K562 (cell line): ENCODE data around the gene GPRIN1. TPM values are rescaled to one million over a fixed set of nuclear protein-coding genes. Genes with fewer than 3 reads are reported as not detected.

ENCODE experiments used
- ATAC-seq: fragments of 200-7000 bp; cut with Tn5 transposase; 3 replicates; pipeline ENCODE4 v1.9.1; 2020; ENCODE audit warnings: moderate library complexity
- BruUV-seq: library from RNA; stranded (reverse); fragments of 400-500 nt; replicated peaks from 2 replicates; lab custom pipeline; 2021; lab: Mats Ljungman, UMichigan
- CTCF ChIA-PET: fragments of 300-600 bp; formaldehyde crosslinking; extraction: SDS; loops from one replicate; lab custom pipeline; 2021; ENCODE audit warnings: low intra/inter-chr PET ratio; lab: Yijun Ruan, JAX
- POLR2A ChIA-PET: fragments of 300-600, 350-650 bp; sonication (Branson Sonifier 250); formaldehyde crosslinking; extraction: SDS; loops from one replicate; lab custom pipeline; 2021; ENCODE audit warnings: antibody characterized with exemption, inconsistent platforms; lab: Yijun Ruan, JAX
- DNase-seq, 4 experiments: peaks; one replicate each; pipeline versions ENCODE4 v3.0.0 to v3.0.0-alpha.2; 2011 to 2018; ENCODE audit warnings: low spot score in 3 of 4, mixed read lengths in 3 of 4; ENCODE audit errors: extremely low read depth in 1 of 4
- FAIRE-seq: peaks from 2 replicates; lab custom pipeline; 2011; peaks lifted over from hg19 to GRCh38; lab: Jason Lieb, UNC
- H2AFZ ChIP-seq: 2 replicates; pipeline ENCODE4 v1.6.0; 2011; ENCODE audit warnings: low read depth, low read length, control low read depth, inconsistent platforms
- H3K27ac ChIP-seq: fragments of 200-600 bp; 3 replicates; pipeline ENCODE4 v1.8.0; 2011; ENCODE audit warnings: low read depth, mild to moderate bottlenecking, control low read depth, inconsistent platforms, low read length, moderate library complexity, mixed read lengths; ENCODE audit errors: extremely low read depth
- H3K27me3 ChIP-seq, 2 experiments: fragments of 300-600 bp in 1 of 2; 2 replicates in 1 of 2; 3 replicates in 1 of 2; pipeline versions ENCODE4 v1.6.0 to v1.8.0; 2011; ENCODE audit warnings: inconsistent platforms in 2 of 2, low read length in 2 of 2, mild to moderate bottlenecking in 1 of 2, mixed read lengths in 1 of 2, moderate library complexity in 1 of 2; ENCODE audit not compliant: control insufficient read depth in 2 of 2, insufficient read depth in 2 of 2
- H3K36me3 ChIP-seq: fragments of 300-600 bp; 3 replicates; pipeline ENCODE4 v1.8.0; 2011; ENCODE audit warnings: mild to moderate bottlenecking, low read length, inconsistent platforms; ENCODE audit not compliant: control insufficient read depth, insufficient read depth
- H3K4me1 ChIP-seq, 2 experiments: fragments of 200-600 bp in 1 of 2; replicated peaks in 1 of 2; 2 replicates in 1 of 2; 3 replicates in 1 of 2; pipeline versions ENCODE4 v1.5.1 to v1.8.0; 2011; ENCODE audit warnings: inconsistent platforms in 2 of 2, low read length in 2 of 2, mild to moderate bottlenecking in 1 of 2, mixed read lengths in 1 of 2, moderate library complexity in 1 of 2; ENCODE audit not compliant: control insufficient read depth in 2 of 2, insufficient read depth in 2 of 2
- H3K4me2 ChIP-seq: 2 replicates; pipeline ENCODE4 v1.6.1; 2011; ENCODE audit warnings: low read length, control low read depth, inconsistent platforms, mixed read lengths; ENCODE audit not compliant: insufficient read depth
- H3K4me3 ChIP-seq: fragments of 200-600 bp; sonication (generic), shearing (Covaris generic); 2 replicates; pipeline ENCODE4 v1.5.1; 2016; ENCODE audit warnings: control low read depth, inconsistent platforms
- H3K79me2 ChIP-seq: fragments of 200-600 bp; 3 replicates; pipeline ENCODE4 v1.8.0; 2011; ENCODE audit warnings: low read length, inconsistent platforms; ENCODE audit not compliant: control insufficient read depth, insufficient read depth
- H3K9ac ChIP-seq, 2 experiments: 2 replicates each; pipeline versions ENCODE4 v1.6.0 to v1.6.1; 2011; ENCODE audit warnings: low read depth in 2 of 2, low read length in 2 of 2, control low read depth in 1 of 2, inconsistent platforms in 1 of 2, mild to moderate bottlenecking in 1 of 2, mixed read lengths in 1 of 2; ENCODE audit not compliant: insufficient read depth in 1 of 2
- H3K9me1 ChIP-seq: one replicate; pipeline ENCODE4 v1.6.0; 2011; ENCODE audit warnings: inconsistent platforms, mild to moderate bottlenecking, low read length, moderate library complexity; ENCODE audit not compliant: control insufficient read depth, insufficient read depth
- H3K9me3 ChIP-seq: replicated peaks from 2 replicates; pipeline ENCODE4 v1.5.1; 2011; ENCODE audit warnings: low read depth, low read length, inconsistent platforms; ENCODE audit not compliant: control insufficient read depth, insufficient read depth
- H4K20me1 ChIP-seq: replicated peaks from 2 replicates; pipeline ENCODE4 v1.6.1; 2011; ENCODE audit warnings: low read length, inconsistent platforms, mixed read lengths; ENCODE audit not compliant: control insufficient read depth, insufficient read depth
- CBX8 ChIP-seq: fragments of 200-600 bp; sonication (generic); IDR thresholded peaks from 2 replicates; pipeline ENCODE4 v1.6.1; 2012; ENCODE audit warnings: borderline replicate concordance, mixed run types, low read depth, mild to moderate bottlenecking, moderate library complexity, mixed read lengths, low read length, control low read depth, inconsistent platforms; ENCODE audit not compliant: poor library complexity, severe bottlenecking; ENCODE audit errors: extremely low read depth
- CTBP1 ChIP-seq: fragments of 450-650 bp; IDR thresholded peaks from 2 replicates; pipeline ENCODE4 v1.6.1; 2016; ENCODE audit warnings: borderline replicate concordance
- ETV1 ChIP-seq: fragments of 450-650 bp; conservative IDR thresholded peaks from 2 replicates; pipeline ENCODE4 v1.6.1; 2016; ENCODE audit warnings: missing genetic modification characterization, control low read depth, low read depth, missing compliant biosample characterization
- FOXM1 ChIP-seq, 2 experiments: fragments of 450-650 bp in 1 of 2; sonication (generic) in 1 of 2; formaldehyde crosslinking in 1 of 2; IDR thresholded peaks; 2 replicates each; pipeline versions ENCODE4 v1.6.1 to v1.9.0; 2017 to 2022; ENCODE audit warnings: low read depth in 2 of 2, mild to moderate bottlenecking in 2 of 2, missing genetic modification reagents in 1 of 2, moderate library complexity in 1 of 2
- GABPB2 ChIP-seq: fragments of 250-450 bp; sonication (Bioruptor Pico); conservative IDR thresholded peaks from 2 replicates; pipeline ENCODE4 v1.5.1; 2021; ENCODE audit warnings: mild to moderate bottlenecking
- NR2F6 ChIP-seq: fragments of 450-650 bp; formaldehyde crosslinking; IDR thresholded peaks from 2 replicates; pipeline ENCODE4 v1.4.0; 2020; ENCODE audit warnings: mild to moderate bottlenecking
- PHF21A ChIP-seq: fragments of 450-650 bp; IDR thresholded peaks from 2 replicates; pipeline ENCODE4 v1.6.1; 2017; ENCODE audit warnings: low read depth, borderline replicate concordance
- PHF8 ChIP-seq: fragments of 200-600 bp; sonication (generic); IDR thresholded peaks from 2 replicates; pipeline ENCODE4 v1.6.1; 2012; ENCODE audit warnings: mixed run types, mild to moderate bottlenecking, inconsistent platforms, low read length, moderate library complexity, borderline replicate concordance
- PTBP1 ChIP-seq: fragments of 200-400 bp; formaldehyde crosslinking; IDR thresholded peaks from 2 replicates; pipeline ENCODE4 v1.6.1; 2017; ENCODE audit warnings: low read depth, low read length
- TCF3 ChIP-seq: sonication (generic); formaldehyde crosslinking; IDR thresholded peaks from 2 replicates; pipeline ENCODE4 v1.4.0; 2020; ENCODE audit warnings: mild to moderate bottlenecking, missing genetic modification reagents
- TEAD1 ChIP-seq, 2 experiments: fragments of 450-650 bp in 1 of 2; sonication (generic) in 1 of 2; formaldehyde crosslinking; IDR thresholded peaks; 2 replicates each; pipeline versions ENCODE4 v1.4.0 to v1.8.0; 2020 to 2022; ENCODE audit warnings: mild to moderate bottlenecking in 2 of 2, missing genetic modification reagents in 1 of 2
- ZC3H4 ChIP-seq: sonication (generic); formaldehyde crosslinking; IDR thresholded peaks from 2 replicates; pipeline ENCODE4 v1.9.0; 2021; ENCODE audit warnings: missing genetic modification reagents, borderline replicate concordance
- ZNF644 ChIP-seq: fragments of 200-800 bp; sonication (Bioruptor generic); IDR thresholded peaks from 2 replicates; pipeline ENCODE4 v1.6.1; 2016; ENCODE audit warnings: low read depth, missing genetic modification characterization, missing compliant biosample characterization
- WGBS: fragments of 100-300 bp; shearing (Covaris generic); methylation state at CpG from one replicate; pipeline ENCODE4 v1.1.6; 2016; ENCODE audit warnings: low coverage, mixed read lengths; ENCODE audit not compliant: insufficient coverage; ENCODE audit errors: missing lambda C conversion rate; 5-methylcytosine and 5-hydroxymethylcytosine counted together
- in situ Hi-C: fragments of 300-500 bp; cut with MboI; formaldehyde crosslinking; loops from 4 replicates; pipeline ENCODE4 v1.15.0; 2018; ENCODE audit warnings: inconsistent platforms, mixed read lengths
- intact Hi-C: fragments of 100-400 bp; cut with micrococcal nuclease; formaldehyde crosslinking; loops from 2 replicates; pipeline ENCODE4 v1.14.2; 2022
- polyA plus RNA-seq, 8 experiments: library from polyadenylated mRNA; depleted of rRNA in 4 of 8; stranded (reverse) in 5 of 8; unstranded in 3 of 8; fragments of >200 nt; fragmentation: Nextera tagmentation in 2 of 8; fragmentation: Illumina TruSeq in 1 of 8; extraction: Ambion mirVana in 2 of 8; extraction: Trizol in 1 of 8; gene quantifications; 2 replicates each; pipeline versions ENCODE4 v1.2.1 to v1.2.3, GENCODE V29; 2011 to 2014; ENCODE audit warnings: inconsistent platforms in 1 of 8, missing spikeins in 1 of 8
- total RNA-seq, 7 experiments: library from RNA; depleted of rRNA in 6 of 7; stranded (reverse); fragments of >200 nt in 6 of 7; fragmentation: Illumina TruSeq in 2 of 7; extraction: Trizol in 2 of 7; gene quantifications; 2 replicates each; pipeline versions ENCODE4 v1.2.1 to v1.2.3, GENCODE V29; 2011 to 2021; ENCODE audit warnings: low replicate concordance in 1 of 7
- TF ChIP-seq, protein P1 (sequence below), 2 experiments: IDR thresholded peaks in 1 of 2; conservative IDR thresholded peaks in 1 of 2; 2 replicates each; pipeline ENCODE4 v1.6.1; 2016; ENCODE audit warnings: low read depth in 2 of 2, mild to moderate bottlenecking in 1 of 2, missing compliant biosample characterization in 1 of 2, missing genetic modification characterization in 1 of 2, moderate library complexity in 1 of 2
- TF ChIP-seq, protein P2 (sequence below): fragments of 450-650 bp; formaldehyde crosslinking; IDR thresholded peaks from 2 replicates; pipeline ENCODE4 v1.4.0; 2022; ENCODE audit warnings: missing genetic modification characterization
- TF ChIP-seq, protein P3 (sequence below): fragments of 250-450 bp; sonication (Bioruptor Pico); IDR thresholded peaks from 2 replicates; pipeline ENCODE4 v1.5.0; 2021
- TF ChIP-seq, protein P4 (sequence below): fragments of 250-450 bp; sonication (Bioruptor Pico); IDR thresholded peaks from 2 replicates; pipeline ENCODE4 v1.8.0; 2021; ENCODE audit warnings: borderline replicate concordance, mild to moderate bottlenecking, moderate library complexity; ENCODE audit not compliant: poor library complexity, severe bottlenecking

GPRIN1 gene
- total and polyA plus RNA-seq, 9 of the 15 experiments (the other 6 are each of a cell fraction or from before 2014, with no cell fraction given): 0.15 to 11.6 (median 4.4) TPM

DNA sequence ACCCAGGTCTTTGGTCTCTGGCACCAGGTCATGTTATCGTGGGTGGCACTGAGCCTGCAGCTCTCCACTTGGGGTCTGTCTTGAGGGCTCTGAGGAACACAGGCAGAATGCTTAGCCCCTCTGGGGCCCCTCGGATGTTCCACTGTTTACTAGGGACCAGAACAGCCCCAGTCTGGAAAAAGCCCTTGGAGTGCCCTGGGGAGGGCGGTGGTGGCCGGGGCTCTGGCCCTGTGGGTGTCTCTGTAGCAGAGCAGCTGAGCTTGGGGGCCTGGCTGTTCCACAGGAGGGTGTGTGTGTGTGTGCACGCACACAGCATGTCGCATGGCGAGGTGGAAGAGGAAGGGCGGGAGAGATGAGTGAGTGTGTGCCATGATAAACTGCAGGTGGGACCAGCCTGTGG, 15.4 kb downstream of the GPRIN1 start:
- ATAC-seq (no peak; the same call in 2 of the 3 replicates), FAIRE-seq (no peak), DNase-seq (no peak)
- no peak overlapping the region for H3K4me3 ChIP-seq
- H3K9me1 ChIP-seq: no peaks in the 10 kb centered on the region
- in situ Hi-C loops (loop anchor here (25.0 kb wide), 1 partner anchor 857 kb away; no protein-coding TSS in a partner anchor), intact Hi-C loops (no loop called here)
- 31% methylated on average over 6 of the region's 8 CpGs for WGBS
- H3K27me3 ChIP-seq: peaks cover 0 to 11% of the 10 kb centered on the region in 2 experiments; a peak in 3 of 5 replicates
- ChIA-PET POLR2A (no interaction called here), CTCF (no interaction called here)
- H3K27ac ChIP-seq: no peak overlapping the region
- no peak overlapping the region for H2AFZ ChIP-seq
- H3K9me3 ChIP-seq: no peaks in the 10 kb centered on the region
- BruUV-seq: no TSS peak
- H3K79me2 ChIP-seq: no peaks in the 10 kb centered on the region
- peaks cover 10% of the 10 kb centered on the region; the same call in 1 of the 3 replicates for H3K36me3 ChIP-seq
- no peak overlapping the region; a peak in 1 of 4 replicates for H3K9ac ChIP-seq
- no peaks in the 10 kb centered on the region for H4K20me1 ChIP-seq
- H3K4me1 ChIP-seq: peaks cover 0 to 14% of the 10 kb centered on the region in 2 experiments; a peak in 1 of 5 replicates
- no peak overlapping the region for H3K4me2 ChIP-seq
- TF ChIP-seq ZC3H4 (CRISPR knock-in tag) (no peak), FOXM1 (IDR thresholded peaks at IDR 0.05; ENCODE audit: low read depth) (no peak), FOXM1 (CRISPR knock-in tag; IDR thresholded peaks at IDR 0.05; ENCODE audit: low read depth) (no peak), ETV1 (tag) (no peak), PTBP1 (no peak), PHF8 (no peak), NR2F6 (CRISPR knock-in tag) (no peak), TCF3 (no peak), ZNF644 (no peak), TEAD1 (CRISPR knock-in tag; IDR thresholded peaks at IDR 0.05) (no peak), CTBP1 (no peak), GABPB2 (CRISPR knock-in tag) (no peak), CBX8 (no peak), PHF21A (no peak)
- TF ChIP-seq, protein P1, sequence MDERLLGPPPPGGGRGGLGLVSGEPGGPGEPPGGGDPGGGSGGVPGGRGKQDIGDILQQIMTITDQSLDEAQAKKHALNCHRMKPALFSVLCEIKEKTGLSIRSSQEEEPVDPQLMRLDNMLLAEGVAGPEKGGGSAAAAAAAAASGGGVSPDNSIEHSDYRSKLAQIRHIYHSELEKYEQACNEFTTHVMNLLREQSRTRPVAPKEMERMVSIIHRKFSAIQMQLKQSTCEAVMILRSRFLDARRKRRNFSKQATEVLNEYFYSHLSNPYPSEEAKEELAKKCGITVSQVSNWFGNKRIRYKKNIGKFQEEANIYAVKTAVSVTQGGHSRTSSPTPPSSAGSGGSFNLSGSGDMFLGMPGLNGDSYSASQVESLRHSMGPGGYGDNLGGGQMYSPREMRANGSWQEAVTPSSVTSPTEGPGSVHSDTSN (CRISPR knock-in tag; IDR thresholded peaks at IDR 0.05; ENCODE audit: low read depth): no peak
- TF ChIP-seq, protein P1 (tag; conservative IDR thresholded peaks at IDR 0.05; ENCODE audit: low read depth): no peak
- TF ChIP-seq, protein P2, sequence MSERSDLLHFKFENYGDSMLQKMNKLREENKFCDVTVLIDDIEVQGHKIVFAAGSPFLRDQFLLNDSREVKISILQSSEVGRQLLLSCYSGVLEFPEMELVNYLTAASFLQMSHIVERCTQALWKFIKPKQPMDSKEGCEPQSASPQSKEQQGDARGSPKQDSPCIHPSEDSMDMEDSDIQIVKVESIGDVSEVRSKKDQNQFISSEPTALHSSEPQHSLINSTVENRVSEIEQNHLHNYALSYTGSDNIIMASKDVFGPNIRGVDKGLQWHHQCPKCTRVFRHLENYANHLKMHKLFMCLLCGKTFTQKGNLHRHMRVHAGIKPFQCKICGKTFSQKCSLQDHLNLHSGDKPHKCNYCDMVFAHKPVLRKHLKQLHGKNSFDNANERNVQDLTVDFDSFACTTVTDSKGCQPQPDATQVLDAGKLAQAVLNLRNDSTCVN (CRISPR knock-in tag): no peak
- TF ChIP-seq, protein P3, sequence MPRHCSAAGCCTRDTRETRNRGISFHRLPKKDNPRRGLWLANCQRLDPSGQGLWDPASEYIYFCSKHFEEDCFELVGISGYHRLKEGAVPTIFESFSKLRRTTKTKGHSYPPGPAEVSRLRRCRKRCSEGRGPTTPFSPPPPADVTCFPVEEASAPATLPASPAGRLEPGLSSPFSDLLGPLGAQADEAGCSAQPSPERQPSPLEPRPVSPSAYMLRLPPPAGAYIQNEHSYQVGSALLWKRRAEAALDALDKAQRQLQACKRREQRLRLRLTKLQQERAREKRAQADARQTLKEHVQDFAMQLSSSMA (CRISPR knock-in tag): no peak
- TF ChIP-seq, protein P4, sequence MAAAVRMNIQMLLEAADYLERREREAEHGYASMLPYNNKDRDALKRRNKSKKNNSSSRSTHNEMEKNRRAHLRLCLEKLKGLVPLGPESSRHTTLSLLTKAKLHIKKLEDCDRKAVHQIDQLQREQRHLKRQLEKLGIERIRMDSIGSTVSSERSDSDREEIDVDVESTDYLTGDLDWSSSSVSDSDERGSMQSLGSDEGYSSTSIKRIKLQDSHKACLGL (CRISPR knock-in tag): no peak
